GM19035 (cell line): ENCODE data around the gene STRBP.
"Not testable (repeated sequence)": the region's sequence is repeated elsewhere in the genome, so short reads cannot be mapped to it uniquely, and the experiment has no call there.

ENCODE experiments used
- ATAC-seq: cut with Tn5 transposase; IDR thresholded peaks from one replicate; pipeline ENCODE4 v1.9.1; 2021; ENCODE audit not compliant: unreplicated experiment

Gene STRBP

DNA sequence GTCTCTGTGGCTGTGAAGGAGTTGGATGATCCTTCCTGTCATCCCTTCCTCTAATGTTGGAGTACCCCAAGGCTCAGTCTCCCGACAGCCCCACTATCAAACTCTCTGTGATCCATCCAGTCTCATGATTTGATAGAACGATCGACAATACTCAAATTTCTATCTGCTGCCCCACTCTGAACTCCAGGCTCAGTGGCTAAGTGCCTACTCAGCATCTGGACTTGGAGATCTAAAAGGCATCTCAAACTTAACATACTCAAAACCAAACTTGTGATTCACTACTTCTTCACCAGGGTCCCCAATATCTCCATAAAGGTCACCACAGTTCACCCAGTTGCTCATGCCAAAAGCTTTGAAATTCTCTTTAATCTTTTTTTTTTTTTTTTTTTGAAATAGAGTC is 15.1 kb upstream of the STRBP start:
- no peak for ATAC-seq

DNA sequence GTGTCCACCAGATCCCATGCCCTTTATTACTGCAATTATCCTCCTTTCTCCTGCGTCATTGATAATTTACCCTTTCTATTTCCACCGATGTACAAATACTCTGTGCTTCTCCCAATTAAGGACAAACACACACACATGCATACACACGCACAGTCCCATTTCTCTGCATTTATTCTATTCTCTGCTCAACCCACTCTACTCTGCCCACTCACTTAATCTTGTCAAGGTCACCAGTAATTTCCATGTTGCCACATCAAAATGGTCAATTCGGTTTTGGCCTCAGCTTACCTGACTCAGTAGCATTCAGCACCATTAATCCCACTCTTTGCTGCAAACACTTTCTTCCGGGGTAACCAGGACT is 14.6 kb upstream of the STRBP start:
- ATAC-seq: no peak

DNA sequence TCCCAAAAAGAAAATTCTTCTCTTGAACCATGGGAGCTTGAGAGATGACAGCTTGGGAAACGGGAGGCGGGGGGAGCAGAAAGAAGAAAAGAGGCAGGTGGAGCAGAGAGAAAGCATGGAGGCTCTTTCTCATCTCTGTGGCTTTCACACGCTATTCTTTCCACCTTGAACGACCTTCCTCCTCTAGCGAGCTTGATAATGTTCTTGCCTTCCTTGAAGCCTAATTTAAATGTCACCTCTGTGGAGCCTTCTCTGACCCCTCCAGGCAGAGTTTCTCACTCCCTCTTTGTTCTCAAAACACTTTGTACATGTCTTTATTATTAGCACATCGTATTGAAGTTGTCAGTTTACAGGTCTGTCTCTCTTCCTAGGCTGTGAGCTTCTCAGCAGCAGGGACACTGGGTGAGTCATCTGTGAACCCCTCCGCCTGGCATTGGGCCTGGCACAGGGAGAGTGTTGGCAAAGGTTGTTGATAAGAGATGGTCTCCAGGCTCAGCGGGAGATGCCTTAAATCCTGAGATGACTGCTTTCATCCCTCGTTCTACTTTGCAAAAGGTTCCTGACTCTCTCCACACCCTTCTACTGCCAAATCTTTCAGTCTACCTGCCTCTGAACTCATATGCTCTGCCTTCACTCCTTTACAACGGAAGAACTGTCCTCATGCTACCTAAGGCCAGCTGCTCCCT is 14.1 kb upstream of the STRBP start:
- ATAC-seq: no peak

DNA sequence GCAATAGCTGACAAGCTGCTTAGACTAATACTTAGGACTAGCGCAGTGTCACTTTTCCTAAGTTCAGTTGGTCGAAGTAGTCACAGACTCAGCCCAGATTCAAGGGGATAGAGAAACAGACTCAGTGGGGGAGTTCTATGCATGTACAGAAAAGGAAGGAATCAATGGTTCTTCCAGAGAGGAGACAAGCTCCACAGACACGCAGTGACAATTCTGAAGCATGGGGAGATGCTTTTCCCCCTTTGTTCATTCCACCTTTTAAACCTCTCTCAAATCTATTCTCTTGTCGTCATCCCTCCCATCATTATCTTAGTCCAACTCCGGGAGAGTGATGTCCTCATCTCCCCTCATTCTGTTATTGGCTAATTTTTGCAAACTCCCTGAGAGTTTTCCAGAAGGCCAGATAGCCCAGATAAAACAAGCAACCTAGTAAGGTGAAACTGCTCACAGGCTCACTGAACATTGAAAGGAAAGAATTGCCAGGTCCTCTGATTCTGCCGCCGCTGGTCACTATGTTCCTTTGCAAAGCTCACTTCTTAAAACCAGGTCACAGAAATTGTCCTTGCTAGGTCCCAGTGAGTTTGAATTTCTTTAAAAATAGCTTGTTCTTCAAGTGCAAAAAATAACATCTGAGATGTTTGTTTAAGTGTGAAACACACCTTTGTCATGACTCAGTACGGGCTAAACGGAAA is 13.4 kb upstream of the STRBP start:
- ATAC-seq: no peak

DNA sequence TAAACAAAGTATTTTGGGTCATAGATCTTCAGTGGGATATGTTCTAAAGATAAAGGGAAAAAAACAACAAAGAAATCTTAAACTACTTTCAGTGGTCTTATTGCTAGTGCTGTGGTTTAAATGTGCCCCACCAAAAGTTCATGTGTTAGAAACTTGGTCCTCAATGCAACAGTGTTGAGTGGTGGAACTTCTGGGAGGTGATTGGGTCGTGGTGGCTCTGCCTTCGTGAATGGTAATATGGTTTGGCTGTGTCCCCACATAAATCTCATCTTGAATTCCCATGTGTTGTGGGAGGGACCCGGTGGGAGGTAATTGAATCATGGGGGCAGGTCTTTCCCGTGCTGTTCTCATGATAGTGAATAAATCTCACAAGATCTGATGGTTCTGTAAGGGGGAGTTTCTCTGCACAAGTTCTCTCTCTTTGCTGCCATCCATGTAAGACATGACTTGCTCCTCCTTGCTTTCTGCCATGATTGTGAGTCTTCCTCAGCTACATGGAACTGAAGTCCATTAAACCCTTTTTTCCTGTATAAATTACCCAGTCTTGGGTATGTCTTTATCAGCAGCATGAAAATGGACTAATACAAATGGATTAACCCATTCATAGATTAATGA is 10.6 kb upstream of the STRBP start:
- ATAC-seq: not testable (repeated sequence)

DNA sequence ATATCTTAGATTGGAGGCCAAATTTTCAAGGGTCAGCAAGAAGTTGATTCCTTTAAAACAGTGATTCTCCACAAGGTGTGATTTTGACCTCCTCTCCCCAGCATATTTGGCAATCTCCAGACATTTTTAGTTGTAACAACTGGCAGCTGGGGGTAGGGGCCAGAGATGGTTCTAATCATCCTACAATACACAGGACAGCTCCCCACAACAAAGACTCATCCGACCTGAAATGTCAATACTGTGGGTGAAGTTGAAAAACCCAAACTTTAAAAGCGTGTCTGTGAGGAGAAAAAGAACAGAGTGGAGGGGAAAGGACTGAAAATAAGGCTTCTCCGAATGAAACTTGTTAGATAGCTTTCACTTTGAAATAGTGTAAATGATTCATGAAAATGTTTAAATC is 10.0 kb upstream of the STRBP start:
- ATAC-seq: no peak

DNA sequence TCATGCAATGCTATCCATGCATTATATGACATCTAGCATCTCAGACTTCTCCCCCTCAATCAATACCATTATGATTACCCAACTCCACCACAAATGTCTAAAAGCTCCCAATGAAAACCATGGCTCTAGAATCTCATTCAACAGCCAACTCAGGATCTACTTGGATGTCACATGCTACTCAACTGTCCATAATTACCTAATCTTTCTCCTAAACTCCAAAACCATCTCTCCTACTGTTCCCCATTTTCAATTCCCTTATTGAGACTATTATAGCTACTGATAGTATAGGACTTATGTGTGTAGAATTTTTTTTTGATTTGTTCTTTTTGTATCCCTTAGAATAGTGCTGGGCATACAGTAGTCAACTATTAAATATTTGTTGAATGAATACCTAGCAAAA is 8.2 kb upstream of the STRBP start:
- ATAC-seq: no peak

DNA sequence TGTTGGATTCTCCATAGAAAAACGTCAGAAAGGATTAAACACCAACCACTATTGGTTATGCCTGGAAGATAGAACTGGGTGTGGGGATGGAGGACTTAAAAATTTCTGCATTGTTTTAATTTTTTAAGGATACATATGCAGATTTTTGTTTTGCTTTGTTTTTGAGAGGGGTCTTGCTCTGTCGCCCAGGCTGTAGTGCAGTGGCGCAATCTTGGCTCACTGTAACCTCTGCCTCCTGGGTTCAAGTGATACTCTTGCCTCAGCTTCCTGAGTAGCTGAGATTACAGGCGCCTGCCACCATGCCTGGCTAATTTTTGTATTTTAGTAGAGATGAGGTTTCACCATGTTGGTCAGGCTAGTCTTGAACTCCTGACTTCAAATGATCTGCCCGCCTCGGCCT is 2.7 kb upstream of the STRBP start:
- ATAC-seq: not testable (repeated sequence)

DNA sequence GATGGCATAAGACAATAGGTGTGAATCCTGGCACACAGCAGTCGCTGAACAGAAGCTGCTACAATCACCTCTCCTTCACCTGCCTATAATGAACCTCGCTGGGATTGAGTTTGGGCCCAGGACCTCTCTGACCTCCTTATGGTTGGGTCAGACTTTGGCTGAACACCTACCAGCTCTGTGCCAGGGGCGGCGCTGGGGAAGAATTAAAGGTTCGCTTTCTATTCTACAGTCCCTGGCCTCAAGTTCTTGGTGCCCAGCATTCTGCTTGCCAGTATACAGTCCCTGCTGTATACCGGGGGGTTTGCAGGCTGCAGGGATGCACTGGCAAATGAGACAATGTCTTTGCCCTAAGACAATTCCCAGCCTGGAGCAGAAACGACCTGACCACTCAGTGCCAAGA is 895 bp upstream of the STRBP start:
- no peak for ATAC-seq

DNA sequence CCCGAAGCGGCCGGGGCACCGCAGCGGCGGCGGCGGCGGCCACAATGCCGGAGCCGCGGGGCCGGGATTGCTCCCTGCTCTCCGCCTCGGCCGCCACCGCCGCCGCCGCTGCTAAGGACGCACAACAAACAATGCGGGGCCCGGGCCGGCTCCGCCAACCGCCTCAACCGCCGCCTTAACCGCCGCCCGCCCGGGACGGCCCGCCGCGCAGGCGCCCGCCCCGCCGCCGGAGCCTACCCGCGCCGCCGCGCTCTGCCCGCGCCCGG is 254 bp downstream of the STRBP start:
- ATAC-seq: no peak

DNA sequence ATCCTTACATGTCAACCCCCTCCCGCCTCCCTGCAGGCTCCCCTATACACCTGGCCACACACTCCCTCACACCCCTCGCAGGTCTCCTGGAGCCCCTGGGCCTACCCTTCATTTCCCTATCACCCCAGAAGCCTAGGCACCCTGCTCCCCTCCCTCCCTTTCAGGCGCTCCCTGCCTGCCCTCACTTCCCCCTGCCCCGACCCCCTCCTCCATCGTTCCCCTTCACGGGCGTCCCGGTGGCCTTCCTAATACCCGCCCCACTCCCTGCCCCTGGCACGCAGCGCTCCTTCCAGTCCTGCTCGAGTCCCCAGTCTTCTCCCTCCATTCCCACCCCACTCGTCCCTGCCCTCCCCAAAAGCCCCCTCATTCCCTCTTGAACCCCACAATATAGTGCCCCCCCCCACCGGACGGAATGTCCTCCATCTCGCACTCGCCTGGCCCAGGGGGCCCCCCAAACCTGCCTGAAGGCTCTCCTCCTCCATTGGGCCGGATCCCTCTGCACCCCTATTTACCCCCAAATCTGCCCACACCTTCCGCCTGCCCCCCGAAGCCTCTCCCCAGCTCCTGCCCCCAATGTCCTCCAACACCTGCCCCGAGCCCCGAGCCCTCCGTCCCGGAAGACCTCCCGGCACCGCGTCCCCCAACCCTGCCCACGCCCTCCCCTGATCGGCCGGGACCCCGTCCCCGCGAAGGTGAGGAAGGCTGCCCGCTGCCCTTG is 746 bp downstream of the STRBP start:
- ATAC-seq: peak; percentile 4

DNA sequence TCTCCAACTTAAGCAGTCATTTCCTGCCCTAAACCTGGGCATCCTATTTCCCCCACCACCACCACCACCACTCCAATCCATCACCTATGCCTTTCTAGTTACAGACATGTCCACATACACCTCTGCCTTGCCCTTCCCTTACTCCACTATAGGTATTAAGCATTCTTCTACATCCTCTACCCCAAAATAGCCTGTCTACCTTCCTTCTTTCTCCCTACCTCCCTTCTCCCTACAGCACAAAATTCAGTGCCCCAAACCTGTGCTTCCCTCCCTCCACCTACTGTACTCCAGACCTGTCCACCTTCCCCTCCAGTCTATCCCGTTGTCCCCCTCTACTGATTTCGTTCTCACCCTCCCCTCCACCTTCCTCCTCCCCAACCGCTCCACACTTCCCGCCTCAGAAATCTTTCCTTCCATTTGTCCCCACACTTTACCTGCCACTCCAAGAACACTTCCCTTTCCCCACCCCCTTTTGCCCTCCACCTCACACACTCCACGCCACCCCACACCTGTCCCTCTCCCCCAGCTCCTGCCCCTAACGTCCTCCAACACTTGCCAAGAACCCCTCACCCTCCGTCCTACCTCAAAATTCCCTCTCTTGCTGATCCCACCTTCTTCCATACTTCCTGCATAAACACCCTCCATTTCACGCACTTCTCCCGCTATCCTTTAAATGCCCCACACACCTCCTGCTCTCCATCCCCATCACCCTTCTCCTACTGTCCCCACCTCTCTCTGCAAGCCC is 1.6 kb downstream of the STRBP start:
- no peak for ATAC-seq

DNA sequence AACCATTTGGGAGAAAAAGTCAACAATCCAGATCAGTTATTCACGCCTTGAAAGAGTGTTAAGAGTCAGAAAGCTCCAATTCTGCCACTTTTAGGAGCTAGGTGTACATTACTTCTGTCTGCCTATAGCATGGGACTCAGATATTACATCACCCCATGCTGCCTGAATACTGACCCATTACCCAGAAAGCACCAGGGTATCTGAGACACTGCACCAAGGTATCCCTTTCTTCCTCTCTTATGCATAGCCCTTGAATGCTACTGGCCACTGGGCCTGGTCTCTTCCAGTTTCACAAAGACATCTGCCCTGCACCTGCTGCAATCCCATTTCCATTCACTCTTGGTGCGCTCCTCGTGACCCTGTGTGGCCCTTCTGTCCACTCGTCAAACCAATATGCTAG is 2.6 kb downstream of the STRBP start:
- no peak for ATAC-seq

DNA sequence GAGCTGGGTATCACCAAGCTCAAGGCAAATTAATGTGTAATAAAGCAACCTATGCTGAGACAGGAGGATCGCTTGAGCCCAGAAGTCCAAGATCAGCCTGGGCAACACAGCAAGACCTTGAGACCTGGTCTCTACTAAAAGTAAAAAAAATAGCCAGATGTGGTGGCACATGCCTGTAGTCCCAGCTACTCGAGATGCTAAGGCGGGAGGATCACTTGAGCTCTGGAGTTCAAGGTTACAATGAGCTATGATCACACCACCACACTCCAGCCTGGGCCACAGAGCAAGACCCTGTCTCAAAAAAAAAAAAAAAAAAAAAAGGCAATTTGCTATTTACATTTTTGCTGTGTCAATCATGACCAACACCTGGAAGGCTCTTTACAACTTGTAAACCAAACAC is 5.2 kb downstream of the STRBP start:
- no peak for ATAC-seq

DNA sequence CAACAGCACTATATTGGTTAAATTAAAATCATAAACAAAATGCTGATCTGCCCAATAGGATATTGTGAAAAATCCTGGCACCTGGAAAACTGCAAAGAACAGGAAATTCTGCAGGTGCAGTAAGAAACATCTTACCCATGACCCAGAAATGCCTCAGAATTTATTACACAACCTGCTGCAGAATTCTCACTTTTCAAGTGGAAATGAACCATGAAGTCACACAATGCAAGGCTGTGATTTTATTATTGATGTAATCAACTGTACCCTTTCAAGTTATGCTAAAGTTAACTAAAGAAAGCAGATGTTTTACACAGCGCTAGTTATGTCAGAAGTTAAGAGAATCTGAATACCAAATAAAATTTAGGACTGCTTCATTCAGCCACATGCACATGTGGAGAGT is 6.0 kb downstream of the STRBP start:
- no peak for ATAC-seq

DNA sequence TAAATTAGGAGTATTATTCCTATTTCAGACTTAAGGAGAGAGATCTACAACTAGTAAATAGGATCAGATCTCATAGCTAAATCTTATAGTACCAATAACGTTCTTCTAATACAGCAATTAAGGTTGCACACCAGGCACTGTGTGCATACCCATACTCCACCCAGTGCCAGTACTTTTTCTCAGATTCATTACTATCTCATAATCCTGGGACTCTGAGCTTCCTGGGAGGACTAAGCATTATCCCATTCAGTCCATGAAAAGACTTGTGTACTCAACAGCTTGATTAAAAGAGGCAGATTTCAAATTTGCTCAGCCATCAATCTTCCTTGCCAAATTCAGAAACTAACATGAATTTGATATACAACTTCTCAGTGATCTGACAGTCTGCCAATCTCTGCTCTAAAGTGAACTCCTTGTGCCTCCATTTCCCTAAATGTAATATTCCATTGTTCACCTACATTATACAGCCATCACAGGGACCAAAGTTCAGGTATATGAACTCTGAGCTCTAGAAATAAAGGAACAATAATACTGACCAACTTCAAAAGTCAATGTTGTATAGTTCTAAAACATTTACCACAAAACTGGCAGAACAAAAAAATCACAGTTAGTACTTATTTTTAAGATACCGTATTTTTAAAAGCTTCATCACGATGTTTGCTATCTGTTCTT is 7.2 kb downstream of the STRBP start:
- no peak for ATAC-seq

DNA sequence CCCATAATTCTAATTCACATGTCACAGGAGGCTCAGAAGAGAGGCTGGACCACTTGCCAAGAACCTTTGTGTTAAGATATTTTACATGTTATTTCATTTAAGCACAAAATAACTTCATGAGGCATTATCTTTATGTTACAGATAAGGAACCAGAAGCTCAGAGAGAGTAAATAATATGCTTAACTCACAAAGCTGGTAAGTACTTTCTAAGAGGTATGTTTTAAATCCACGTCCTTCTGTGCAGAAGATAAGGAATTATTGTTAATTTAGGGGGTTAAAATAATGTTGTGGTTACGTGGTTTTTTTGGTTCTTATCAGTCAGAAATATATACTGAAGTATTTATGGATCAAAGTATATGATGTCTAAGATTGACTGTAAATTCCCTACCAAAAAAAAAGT is 8.0 kb downstream of the STRBP start:
- ATAC-seq: no peak

DNA sequence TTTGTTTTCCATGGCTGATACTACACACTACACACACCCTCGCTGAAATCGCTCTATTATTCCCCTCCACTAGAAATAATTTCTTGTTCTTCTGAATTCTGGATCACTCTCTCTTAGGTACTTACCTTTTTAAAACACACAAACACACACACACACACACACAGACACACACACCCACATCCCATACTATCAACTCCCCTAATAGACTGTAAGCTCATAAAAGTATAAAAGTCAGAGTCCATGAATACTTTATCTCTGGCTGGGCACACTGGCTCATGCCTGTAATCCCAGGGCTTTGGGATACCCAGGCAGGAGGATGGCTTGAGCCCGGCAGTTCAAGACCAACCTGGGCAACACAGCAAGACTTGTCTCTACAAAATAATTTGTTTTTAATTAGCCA is 11.1 kb downstream of the STRBP start:
- ATAC-seq: no peak

DNA sequence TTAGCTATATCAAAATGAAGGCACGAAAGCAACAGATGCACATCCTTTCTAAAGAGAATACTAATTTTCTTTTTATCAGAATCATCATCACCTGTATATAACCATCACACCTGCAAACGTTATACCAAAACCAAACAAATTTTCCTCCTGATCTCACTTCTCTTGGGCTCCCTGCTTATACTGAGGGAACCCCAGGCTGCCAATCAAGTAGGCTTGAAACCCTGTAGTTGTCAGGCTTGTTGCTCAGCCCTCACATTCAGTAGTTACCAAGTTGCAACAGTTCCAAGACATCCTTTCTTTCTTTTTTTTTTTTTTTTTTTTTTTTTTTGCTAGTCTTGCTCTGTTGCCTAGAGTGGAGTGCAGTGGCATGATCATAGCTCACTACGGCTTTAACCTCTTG is 12.7 kb downstream of the STRBP start:
- ATAC-seq: no peak

DNA sequence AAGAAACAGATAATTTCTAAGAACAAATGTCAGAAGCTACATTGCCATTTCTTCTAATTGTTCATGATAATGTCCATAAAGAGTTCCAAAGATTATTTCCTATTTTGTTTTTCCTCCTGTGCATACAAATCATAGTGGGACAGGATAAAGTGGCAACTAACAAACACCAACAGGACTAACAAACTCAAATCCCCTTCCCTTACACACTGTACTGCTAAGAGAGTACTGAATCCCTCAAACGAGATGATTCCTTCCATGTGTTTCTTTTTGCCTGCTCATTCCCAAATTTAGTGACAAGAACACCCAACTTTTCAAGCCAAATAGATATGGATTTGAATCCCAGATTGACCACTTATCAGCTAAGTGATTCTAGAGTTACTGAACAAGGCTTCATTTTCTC is 15.2 kb downstream of the STRBP start:
- no peak for ATAC-seq

DNA sequence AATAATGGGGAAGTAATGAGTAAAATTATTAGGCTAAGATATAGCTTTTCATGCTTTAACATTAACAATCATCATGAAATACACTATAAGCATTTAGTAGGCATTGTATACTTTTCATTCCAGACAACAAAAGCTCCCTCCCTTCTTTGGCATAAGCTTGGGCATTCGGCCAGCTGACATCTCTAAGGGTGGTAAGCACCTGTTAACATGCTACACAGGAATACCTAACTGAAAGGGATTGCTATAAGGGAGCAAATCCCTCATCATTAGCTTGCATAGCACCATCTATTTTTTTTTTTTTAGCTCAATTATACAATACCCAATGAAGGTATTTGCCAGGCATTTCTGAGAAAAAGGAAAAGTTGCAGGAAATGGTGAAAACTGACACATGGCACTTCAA is 16.6 kb downstream of the STRBP start:
- ATAC-seq: no peak
